Hematopoietic multipotent progenitor cell treated with erythropoietin and hydrocortisone succinate and interleukin-3 and kit ligand, for 17 days (in vitro differentiated cells): ENCODE results near the gene OXLD1.
A peak's percentile ranks its signal among the peaks of the same experiment; 100 is the strongest.

Experiments used
- DNase-seq: peaks from one replicate; pipeline ENCODE4 v3.0.0-alpha.2; 2015; ENCODE audit warnings: low spot score

OXLD1 gene

GRCh38 chr17:81702934-81703746 lies 36.7 kb upstream of the OXLD1 start, which contains the start of gene MRPL12:
TSS of gene MRPL12 (plus strand) at chr17:81703367. CDS start at chr17:81703502, 135 bp downstream.
- peak; percentile 92 for DNase-seq

GRCh38 chr17:81701288-81702071 lies 35.1 kb upstream of the OXLD1 start:
- DNase-seq: peak; percentile 16

DNA sequence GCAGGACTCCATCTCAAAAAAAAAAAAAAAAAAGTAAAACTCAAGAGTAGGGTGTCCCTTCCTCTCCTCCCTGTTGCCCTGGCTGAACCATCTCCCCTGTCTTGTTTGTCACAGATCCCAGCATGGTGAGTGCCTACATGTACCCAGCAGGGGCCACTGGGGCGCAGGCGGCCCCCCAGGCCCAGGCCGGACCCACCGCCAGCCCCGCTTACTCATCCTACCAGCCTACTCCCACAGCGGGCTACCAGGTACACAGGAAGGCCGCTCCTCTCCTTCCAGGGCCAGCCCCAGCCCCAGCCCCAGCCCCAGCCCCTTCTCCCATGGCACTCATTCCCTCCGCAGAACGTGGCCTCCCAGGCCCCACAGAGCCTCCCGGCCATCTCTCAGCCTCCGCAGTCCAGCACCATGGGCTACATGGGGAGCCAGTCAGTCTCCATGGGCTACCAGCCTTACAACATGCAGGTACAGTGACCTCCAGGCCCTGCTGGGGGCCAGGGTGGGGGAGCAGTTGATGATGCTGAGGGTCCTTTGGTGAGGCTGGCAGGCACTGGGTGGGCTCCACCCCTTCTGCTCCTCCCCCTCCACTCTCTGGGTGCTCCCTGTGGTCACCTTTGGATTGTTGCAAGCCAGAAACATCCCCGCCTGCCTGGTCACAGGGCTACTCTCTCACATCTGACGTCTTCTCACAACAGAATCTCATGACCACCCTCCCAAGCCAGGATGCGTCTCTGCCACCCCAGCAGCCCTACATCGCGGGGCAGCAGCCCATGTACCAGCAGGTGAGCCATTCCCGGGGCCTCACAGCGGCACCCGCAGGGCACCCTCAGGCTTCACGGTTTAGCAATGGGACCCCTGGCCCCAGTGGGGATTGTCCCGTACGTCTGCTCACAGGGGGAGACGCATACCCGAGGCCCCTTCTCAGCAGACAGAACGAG lies 34.2 kb upstream of the OXLD1 start:
- no peak for DNase-seq

DNA sequence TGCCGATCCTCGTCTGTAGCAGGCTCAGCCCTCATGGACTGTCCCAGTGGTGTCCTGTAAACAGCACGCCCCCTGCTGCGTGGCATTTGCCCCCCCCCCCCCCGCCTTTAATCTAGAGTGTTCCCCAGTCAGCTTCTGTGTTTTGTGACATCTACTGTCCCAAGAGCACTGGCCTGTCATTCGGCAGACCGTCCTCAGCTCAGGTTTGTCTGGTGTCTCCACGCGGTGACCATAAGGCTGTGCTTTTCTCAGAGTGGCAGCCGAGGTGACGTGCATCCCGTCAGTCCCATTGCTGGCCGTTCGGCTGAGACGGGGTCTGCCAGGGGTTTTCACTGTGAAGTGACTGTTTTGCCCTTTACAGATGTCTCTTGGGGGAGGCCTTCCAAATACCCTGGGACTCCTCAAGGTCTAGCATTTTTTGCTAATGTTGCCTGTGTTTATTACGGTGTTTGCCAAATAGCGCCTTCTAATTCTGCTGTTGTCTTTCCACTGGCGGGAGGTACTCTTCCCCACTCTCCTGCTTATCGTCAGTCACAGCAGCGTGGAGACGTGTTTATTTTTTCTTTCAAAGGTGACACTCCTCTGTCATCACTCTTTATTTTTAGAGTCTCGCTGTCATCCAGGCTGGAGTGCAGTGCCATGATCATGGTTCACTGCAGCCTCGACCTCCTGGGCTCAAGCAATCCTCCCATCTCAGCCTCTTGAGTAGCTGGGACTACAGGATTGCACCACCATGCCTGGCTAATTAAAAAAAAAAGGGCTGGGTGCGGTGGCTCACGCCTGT lies 31.0 kb upstream of the OXLD1 start:
- DNase-seq: no peak

GRCh38 chr17:81696218-81696941 lies 30.0 kb upstream of the OXLD1 start:
- no peak for DNase-seq

DNA sequence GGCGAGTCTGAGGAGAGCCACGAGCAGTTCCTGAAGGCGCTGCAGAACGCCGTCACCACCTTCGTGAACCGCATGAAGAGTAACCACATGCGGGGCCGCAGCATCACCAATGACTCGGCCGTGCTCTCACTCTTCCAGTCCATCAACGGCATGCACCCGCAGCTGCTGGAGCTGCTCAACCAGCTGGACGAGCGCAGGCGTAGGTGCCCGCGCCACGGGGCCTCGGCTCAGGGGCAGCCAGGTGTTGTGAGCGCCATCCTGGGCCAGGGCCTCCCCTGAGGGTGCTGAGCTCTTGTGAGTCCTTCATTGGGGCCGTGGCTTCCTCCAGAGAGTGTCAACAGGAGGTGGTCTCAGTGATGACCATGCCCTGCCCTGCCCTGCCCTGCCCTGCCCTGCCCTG lies 29.4 kb upstream of the OXLD1 start:
- no peak for DNase-seq

- DNase-seq: no peak
Measured at GRCh38 chr17:81695211-81695610, 28.8 kb upstream of the OXLD1 start.

- no peak for DNase-seq
Measured at GRCh38 chr17:81694810-81695209, 28.4 kb upstream of the OXLD1 start.

- no peak for DNase-seq
Measured at GRCh38 chr17:81693509-81694210, 27.3 kb upstream of the OXLD1 start.

DNA sequence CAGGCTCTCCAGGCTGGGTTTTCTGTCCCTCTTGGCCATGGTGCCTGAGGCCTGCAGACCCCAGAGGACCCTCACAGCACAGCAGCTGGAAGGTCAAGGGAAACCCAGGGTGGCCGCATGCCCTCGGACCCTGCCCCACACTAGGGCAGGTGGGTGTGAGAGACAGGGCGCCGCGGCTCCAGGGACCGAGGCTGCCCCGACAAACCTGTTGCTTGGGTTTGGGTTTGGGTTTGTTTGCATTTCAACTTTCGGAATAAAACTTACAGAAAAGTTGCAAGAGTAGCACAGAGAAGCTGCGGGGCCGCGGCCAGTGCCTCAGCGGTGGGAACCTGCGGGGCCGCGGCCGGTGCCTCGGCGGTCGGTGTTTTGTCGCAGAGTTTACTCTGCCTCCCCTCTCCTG lies 25.2 kb upstream of the OXLD1 start:
- DNase-seq: no peak

- no peak for DNase-seq
Measured at GRCh38 chr17:81691196-81691595, 24.8 kb upstream of the OXLD1 start.

DNA sequence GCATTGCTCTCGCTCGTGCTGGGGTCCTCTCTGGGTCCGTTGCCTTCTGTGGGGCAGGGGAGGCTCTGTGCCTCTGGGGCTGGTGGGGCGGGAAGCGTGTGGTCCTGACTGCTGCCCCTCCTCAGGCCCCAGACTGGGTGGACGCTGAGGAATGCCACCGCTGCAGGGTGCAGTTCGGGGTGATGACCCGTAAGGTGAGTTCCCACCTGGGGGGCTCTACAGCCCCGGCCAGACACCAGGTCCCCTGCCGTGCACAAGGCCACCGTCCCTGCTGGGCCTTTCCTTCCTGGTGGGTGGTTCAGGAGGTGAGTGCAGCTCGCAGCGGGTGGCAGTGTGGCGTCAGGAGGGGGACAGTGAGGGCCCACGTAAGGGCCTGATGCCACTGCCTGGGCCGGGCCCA lies 24.1 kb upstream of the OXLD1 start:
- DNase-seq: no peak

GRCh38 chr17:81690066-81690465 lies 23.7 kb upstream of the OXLD1 start:
- no peak for DNase-seq

DNA sequence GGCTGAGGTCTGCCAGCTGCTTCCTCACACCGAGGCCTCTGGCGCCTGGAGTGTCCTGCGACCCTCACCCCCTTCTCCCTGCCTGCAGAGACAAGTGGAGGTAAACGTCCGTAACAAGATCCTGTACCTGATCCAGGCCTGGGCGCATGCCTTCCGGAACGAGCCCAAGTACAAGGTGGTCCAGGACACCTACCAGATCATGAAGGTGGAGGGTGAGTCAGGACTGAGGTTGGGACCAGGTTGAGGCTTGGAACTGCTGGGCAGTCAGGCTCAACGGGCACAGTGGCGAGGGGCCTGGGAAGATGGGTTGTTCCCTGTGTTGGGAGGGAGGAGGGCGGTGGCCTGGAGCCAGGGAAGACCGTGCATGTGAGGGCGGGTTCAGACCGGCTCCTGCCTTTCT lies 22.2 kb upstream of the OXLD1 start:
- DNase-seq: no peak

- no peak for DNase-seq
Measured at GRCh38 chr17:81687770-81688541, 21.6 kb upstream of the OXLD1 start.

GRCh38 chr17:81686614-81687013 lies 20.2 kb upstream of the OXLD1 start:
- DNase-seq: no peak

DNA sequence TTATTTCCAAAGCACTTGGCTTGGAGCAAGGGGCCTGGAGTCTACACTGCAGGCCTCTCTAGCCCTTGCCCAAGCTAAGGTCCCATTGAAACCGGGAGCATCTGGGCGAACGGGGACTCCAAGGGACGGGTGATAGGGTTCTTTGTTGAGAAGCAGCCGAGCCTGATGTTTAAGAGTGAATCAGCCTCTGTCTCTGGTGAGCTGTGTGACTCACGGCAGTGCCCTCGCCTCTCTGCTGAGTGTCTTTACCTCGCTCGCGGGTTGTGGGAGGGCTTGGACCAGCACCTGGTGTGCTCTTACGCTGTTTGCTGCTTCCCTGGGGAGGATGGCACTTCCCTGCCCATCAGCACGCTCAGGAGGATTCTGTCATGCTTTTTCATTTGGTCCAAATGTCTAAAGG lies 18.7 kb upstream of the OXLD1 start:
- peak; percentile 7 for DNase-seq

DNA sequence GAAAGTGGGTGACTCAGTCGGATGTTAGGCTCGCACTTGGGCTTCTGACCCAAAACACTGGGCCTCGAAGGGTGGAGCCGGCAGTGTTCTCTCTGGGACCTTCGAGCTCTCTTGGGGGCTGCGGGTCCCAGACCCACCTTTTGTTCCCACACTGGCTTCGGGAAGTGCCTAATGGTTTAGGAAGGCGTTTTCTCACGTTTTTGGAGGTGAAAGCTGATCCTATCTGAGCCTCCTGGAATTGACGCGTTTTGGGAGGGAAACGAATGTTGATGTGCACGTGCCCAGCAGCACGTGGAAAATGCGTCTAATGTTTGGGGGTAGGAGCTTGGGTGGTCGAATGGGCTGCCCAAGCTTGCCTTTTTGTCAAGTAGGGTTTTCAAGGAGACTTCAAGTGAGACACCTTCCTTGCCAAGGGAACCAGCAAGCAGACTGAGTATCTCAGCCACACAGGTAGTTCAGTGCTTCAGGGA lies 18.1 kb upstream of the OXLD1 start:
- no peak for DNase-seq
